Tongue (tissue), 2 donors: ENCODE results near the gene HPCAL1. TPM values are rescaled to one million over a fixed set of nuclear protein-coding genes. Genes with fewer than 3 reads are reported as not detected.

Source experiments
- DNase-seq: peaks from one replicate; pipeline ENCODE4 v3.0.0-alpha.2; 2015
- total RNA-seq: library from RNA; depleted of rRNA; stranded (reverse); fragments of >200 nt; gene quantifications from one replicate; pipeline ENCODE4 v1.2.3, GENCODE V29; 2014

Gene HPCAL1
- total RNA-seq, 1 donor from 2014 or later = 37.4 TPM

- DNase-seq = no peak
These were observed 54.8 kb downstream of the HPCAL1 start for GRCh38 chr2:10357193-10358169.

GRCh38 chr2:10359246-10359645, 56.5 kb downstream of the HPCAL1 start:
- no peak for DNase-seq

- no peak for DNase-seq
These were observed 57.1 kb downstream of the HPCAL1 start for GRCh38 chr2:10359731-10360329.

GRCh38 chr2:10360460-10360849, 57.8 kb downstream of the HPCAL1 start:
- no peak for DNase-seq

GRCh38 chr2:10360850-10361588, 58.3 kb downstream of the HPCAL1 start:
- no peak for DNase-seq

- DNase-seq = no peak
These were observed 59.6 kb downstream of the HPCAL1 start for GRCh38 chr2:10362096-10362897.

- no peak for DNase-seq
These were observed 60.3 kb downstream of the HPCAL1 start for GRCh38 chr2:10362898-10363454.

- DNase-seq = no peak
These were observed 61.3 kb downstream of the HPCAL1 start for GRCh38 chr2:10363861-10364610.

- no peak for DNase-seq
These were observed 62.7 kb downstream of the HPCAL1 start for GRCh38 chr2:10365412-10365811.

GRCh38 chr2:10366601-10367270, 64.0 kb downstream of the HPCAL1 start:
- no peak for DNase-seq

- DNase-seq = no peak
These were observed 65.1 kb downstream of the HPCAL1 start for GRCh38 chr2:10367472-10368439.

GRCh38 chr2:10368491-10369231, 66.0 kb downstream of the HPCAL1 start:
- no peak for DNase-seq

- no peak for DNase-seq
These were observed 66.9 kb downstream of the HPCAL1 start for GRCh38 chr2:10369269-10370255.

GRCh38 chr2:10370390-10370789, 67.7 kb downstream of the HPCAL1 start:
- no peak for DNase-seq

GRCh38 chr2:10370895-10371294, 68.2 kb downstream of the HPCAL1 start:
- no peak for DNase-seq

- peak; percentile 10 for DNase-seq
These were observed 68.9 kb downstream of the HPCAL1 start for GRCh38 chr2:10371441-10372196.
